Epithelial cell of esophagus (primary cell): ENCODE measurements around the gene GH2.

Source experiments
- DNase-seq: peaks from one replicate; pipeline ENCODE4 v3.0.0; 2010; ENCODE audit warnings: low read depth
- H3K4me3 ChIP-seq: 2 replicates; pipeline ENCODE4 v1.5.1; 2011; ENCODE audit warnings: mild to moderate bottlenecking, low read length, control low read depth
- CTCF ChIP-seq: IDR thresholded peaks from 2 replicates; pipeline ENCODE4 v1.5.1; 2011; ENCODE audit warnings: low read depth, mild to moderate bottlenecking, low read length, control low read depth, inconsistent platforms; ENCODE audit not compliant: insufficient read depth; ENCODE audit errors: missing control alignments

GH2 gene

DNA sequence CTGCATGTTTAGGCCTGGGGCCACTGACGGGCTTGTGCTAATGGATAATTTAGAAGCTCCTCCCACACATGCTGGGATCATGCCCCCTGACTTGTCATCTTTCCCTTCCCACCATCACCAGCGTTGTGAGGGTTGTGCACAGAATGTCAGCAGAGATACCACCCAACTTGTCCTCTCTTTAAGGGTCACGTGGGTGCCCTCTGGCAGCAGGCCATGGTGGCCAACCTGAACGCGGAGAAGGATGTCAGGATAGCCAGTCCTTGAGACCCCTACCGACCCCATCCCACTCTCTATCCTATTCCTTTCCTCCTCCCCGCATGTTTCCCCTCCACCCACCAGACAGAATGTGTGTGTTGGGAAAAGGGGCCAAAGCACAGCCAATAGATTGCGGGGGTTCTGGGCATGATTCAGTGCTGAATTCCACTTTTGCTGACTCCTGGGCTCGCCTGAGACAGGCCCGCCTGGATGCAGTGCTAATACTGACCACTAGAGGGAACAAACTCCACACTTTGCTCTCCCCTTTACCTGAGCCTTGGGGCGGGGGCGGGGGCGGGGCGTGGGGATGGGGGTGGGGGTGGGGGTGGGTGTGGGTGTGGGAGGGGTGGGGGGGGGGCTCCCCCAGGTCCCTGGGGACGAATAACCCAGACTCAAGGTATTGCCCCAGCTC lies at the start of gene GH2:
Gene GH2 (minus strand): TSS at position 10 of the 667 bp plus-strand sequence. CDS start 143 bp downstream, outside the sequence.
- TF ChIP-seq CTCF: peak; percentile 70
- DNase-seq: peak; percentile 65
- H3K4me3 ChIP-seq: no peak within 1 kb of the TSS

GRCh38 chr17:63930951-63931575 lies 49.3 kb upstream of the GH2 start:
- no peak for DNase-seq
- no peak overlapping the region for H3K4me3 ChIP-seq
- no peak for TF ChIP-seq CTCF

GRCh38 chr17:63929860-63930766 lies 48.4 kb upstream of the GH2 start:
- no peak overlapping the region for H3K4me3 ChIP-seq
- peak; percentile 55 for DNase-seq
- TF ChIP-seq CTCF: no peak

DNA sequence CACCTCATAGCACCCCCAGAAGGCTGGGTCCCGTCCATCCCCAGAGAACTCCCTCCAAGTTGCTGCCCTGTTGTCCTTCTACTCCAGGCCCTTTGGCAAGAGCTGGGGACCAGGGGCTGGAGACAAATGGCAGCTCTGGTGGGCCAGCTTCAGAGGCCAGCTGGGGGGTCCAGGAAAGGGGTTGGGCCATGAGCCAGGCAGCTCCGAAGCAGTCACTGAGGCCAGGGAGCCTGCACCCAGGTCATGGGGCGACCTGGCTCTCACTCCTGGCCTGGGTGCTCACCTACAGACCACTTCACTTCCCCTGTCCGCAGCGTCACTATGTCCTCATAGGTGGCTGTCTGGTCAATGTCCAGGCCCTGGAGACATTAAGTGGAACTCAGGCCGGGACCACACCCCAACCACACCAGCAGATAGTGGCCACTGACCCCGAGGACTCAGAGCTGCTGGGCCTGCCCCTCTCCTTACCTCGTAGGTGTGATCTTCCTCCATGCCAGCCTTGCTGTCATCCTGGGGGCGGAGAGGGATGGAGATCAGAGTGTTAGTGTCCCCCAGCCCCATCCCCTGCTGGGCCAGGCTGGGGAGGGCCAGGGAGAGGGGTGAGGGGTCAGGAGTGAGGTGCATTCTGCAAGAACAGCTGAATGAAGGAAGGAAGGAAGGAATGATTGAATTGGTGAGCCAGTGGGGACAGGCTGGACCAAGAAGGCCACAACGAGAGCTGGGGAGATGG lies 47.4 kb upstream of the GH2 start:
- no peak for TF ChIP-seq CTCF
- H3K4me3 ChIP-seq: no peak overlapping the region
- DNase-seq: no peak

GRCh38 chr17:63928172-63928666 lies 46.5 kb upstream of the GH2 start:
- DNase-seq: no peak
- TF ChIP-seq CTCF: no peak

GRCh38 chr17:63927464-63928171 lies 45.9 kb upstream of the GH2 start:
- DNase-seq: no peak
- no peak for TF ChIP-seq CTCF
- no peak overlapping the region for H3K4me3 ChIP-seq

More at GRCh38 chr17:63928172-63928666, 46.5 kb upstream of the GH2 start:
- no peak overlapping the region for H3K4me3 ChIP-seq
